Activated T-cell treated with anti-CD3 and anti-CD28 coated beads, Interleukin-2, amount 50 U/mL, for 72 hours (primary cell): ENCODE data around the gene ACSL1. TPM values are rescaled to one million over a fixed set of nuclear protein-coding genes. Genes with fewer than 3 reads are reported as not detected.

Experiments
- ATAC-seq, 2 donors: fragments of 150-1000 bp; cut with Tn5 transposase; replicated peaks in 1 of 2; 2 replicates each; pipeline ENCODE4 v1.10.0; 2021; ENCODE audit warnings: moderate library complexity in 2 of 2, mild to moderate bottlenecking in 1 of 2
- DNase-seq, 2 donors: peaks; one replicate each; pipeline ENCODE4 v3.0.0; 2021 to 2022; ENCODE audit warnings: mixed read lengths in 1 of 2
- H3K27ac Mint-ChIP-seq: one replicate; pipeline ENCODE4 v1.8.0; 2022; ENCODE audit warnings: mild to moderate bottlenecking, moderate library complexity, mixed read lengths
- H3K27me3 Mint-ChIP-seq: one replicate; pipeline ENCODE4 v1.8.0; 2022; ENCODE audit warnings: low read depth, mixed read lengths
- H3K36me3 Mint-ChIP-seq, 2 donors: one replicate each; pipeline ENCODE4 v1.8.0; 2022; ENCODE audit warnings: mixed read lengths in 2 of 2, mild to moderate bottlenecking in 1 of 2; ENCODE audit not compliant: insufficient read depth in 2 of 2
- H3K4me1 Mint-ChIP-seq: one replicate; pipeline ENCODE4 v1.8.0; 2022; ENCODE audit warnings: low read depth, mixed read lengths
- H3K4me3 Mint-ChIP-seq, 2 donors: one replicate each; pipeline ENCODE4 v1.8.0; 2022; ENCODE audit warnings: mild to moderate bottlenecking in 2 of 2, mixed read lengths in 2 of 2, moderate library complexity in 2 of 2
- H3K9me3 Mint-ChIP-seq, 2 donors: one replicate each; pipeline ENCODE4 v1.8.0; 2022; ENCODE audit warnings: mixed read lengths in 2 of 2
- total RNA-seq, 2 donors: library from RNA; stranded (reverse); gene quantifications; one replicate each; pipeline ENCODE4 v1.2.3, GENCODE V29; 2022

The ACSL1 gene, protein sequence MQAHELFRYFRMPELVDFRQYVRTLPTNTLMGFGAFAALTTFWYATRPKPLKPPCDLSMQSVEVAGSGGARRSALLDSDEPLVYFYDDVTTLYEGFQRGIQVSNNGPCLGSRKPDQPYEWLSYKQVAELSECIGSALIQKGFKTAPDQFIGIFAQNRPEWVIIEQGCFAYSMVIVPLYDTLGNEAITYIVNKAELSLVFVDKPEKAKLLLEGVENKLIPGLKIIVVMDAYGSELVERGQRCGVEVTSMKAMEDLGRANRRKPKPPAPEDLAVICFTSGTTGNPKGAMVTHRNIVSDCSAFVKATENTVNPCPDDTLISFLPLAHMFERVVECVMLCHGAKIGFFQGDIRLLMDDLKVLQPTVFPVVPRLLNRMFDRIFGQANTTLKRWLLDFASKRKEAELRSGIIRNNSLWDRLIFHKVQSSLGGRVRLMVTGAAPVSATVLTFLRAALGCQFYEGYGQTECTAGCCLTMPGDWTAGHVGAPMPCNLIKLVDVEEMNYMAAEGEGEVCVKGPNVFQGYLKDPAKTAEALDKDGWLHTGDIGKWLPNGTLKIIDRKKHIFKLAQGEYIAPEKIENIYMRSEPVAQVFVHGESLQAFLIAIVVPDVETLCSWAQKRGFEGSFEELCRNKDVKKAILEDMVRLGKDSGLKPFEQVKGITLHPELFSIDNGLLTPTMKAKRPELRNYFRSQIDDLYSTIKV
- 10 to 100 TPM; 31.3 to 39.5 TPM for total RNA-seq

DNA sequence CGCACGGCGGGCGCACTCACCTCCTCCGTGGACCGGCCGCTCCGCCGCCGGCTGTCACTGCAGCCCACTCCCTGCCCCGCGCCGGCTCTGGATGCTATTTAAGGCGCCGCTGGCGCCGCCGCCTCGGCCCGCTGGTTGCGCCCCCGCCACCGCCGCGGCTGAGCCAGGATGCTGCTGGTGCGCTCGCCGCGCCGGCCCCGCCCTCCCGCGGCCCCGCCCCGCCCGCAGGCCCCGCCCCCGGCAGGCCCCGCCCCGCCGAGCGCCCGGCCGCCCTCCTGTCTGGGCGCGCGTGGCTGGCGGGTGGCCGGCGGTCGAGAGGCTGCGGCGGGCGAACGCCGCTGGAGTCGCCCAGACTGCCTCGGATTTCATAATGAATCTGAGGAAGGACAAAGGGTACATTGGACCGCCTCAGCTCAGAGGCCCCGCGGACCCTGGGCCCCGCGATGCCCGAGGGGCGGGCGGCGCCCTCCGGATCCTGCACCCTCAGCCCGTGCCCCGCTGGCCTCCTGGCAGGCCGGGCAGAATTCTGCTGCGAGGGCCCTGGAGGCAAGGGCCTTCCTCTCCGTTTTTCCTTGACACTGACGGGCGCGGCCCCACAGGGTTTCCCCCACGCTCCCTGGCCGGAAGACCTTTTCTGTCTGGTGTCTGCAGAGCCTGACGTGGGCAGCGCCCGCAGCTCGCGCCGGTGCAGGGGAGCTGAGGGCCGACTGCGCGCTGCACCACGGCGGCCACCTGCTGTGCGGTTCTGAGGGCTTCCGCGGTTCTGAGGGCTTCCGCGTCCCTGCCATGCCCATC is at the start of gene ACSL1:
ACSL1 (minus strand) TSS at position 73 of the 795 bp plus-strand sequence. CDS start 22,454 bp downstream, outside the sequence.
- DNase-seq, result peak; percentile 83
- H3K4me1 Mint-ChIP-seq, result peaks cover 43% of the 10 kb centered on the region
- H3K9me3 Mint-ChIP-seq, result no peaks in the 10 kb centered on the region
- H3K4me3 Mint-ChIP-seq, result peak within 1 kb of the TSS; percentile 97 to 99
- H3K27me3 Mint-ChIP-seq, result no peaks in the 10 kb centered on the region
- H3K36me3 Mint-ChIP-seq, result peaks cover 0 to 2% of the 10 kb centered on the region in 2 donors
- peak; percentile 82 to 83 for ATAC-seq
- peak within 1 kb of the TSS; percentile 96 for H3K27ac Mint-ChIP-seq

DNA sequence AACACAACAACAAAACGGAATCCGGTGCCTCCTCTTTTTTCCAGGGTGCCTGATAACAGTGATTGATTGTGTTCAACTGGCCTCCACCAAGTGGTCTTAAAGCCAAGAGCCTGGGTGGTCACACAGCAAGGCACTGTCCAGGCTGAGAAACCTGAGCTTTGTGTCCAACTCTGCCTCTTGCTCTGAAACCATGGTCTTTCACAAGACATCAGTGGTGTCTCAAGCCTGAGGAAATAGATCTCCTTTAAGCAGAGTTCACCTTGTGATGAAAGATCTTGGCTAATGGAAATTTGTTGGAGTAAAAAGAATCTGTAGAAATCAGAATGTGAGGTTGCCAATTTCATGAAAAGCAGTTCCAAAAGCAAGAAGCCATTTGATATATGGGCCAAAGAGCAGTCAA is 47.3 kb upstream of the ACSL1 start:
- Mint-ChIP-seq H3K9me3 (no peaks in the 10 kb centered on the region), H3K4me1 (no peaks in the 10 kb centered on the region), H3K4me3 (no peak overlapping the region), H3K36me3 (no peaks in the 10 kb centered on the region), H3K27ac (no peak overlapping the region), H3K27me3 (peaks cover 29% of the 10 kb centered on the region)
- no peak for ATAC-seq
- DNase-seq, result no peak

DNA sequence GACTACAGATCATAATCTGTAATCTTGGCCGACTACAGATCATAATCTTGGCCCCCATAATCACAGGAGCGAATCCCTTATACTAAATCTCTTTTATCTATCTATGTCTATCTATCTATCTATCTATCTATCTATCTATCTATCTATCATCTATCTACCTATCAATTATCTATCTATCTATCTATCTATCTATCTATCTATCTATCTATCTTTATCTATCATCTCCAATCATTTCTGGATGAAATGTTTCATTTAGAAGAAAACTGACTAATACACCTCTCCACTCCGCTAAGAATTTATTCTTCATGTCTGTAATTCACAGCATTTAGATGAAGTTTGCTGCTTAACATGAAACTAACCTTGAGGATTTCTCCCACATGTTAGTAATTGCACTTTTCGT is 45.0 kb upstream of the ACSL1 start:
- Mint-ChIP-seq H3K27ac (no peak overlapping the region), H3K4me1 (no peaks in the 10 kb centered on the region), H3K9me3 (no peaks in the 10 kb centered on the region), H3K36me3 (no peaks in the 10 kb centered on the region), H3K27me3 (peaks cover 34% of the 10 kb centered on the region), H3K4me3 (no peak overlapping the region)
- ATAC-seq (no peak), DNase-seq (no peak)

DNA sequence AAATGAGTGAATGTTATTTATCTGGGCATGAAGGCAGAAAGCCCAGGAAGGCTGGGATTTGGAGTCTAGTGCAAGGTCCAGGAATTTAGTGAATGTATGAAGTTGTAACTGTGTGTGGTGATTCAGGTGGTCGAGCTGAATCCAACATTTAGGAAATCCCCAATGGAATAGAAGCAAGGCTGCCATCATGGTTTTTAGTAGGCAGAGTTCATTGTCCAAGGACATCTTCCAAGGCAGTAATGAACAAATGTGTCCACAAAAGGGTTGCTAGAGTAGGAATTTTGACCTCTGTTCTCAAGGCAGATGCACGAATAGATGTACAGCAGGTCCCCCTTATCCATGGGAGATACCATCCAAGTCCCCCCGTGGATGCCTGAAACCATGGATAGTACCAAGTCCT is 42.9 kb upstream of the ACSL1 start:
- H3K4me3 Mint-ChIP-seq, result no peak overlapping the region
- peaks cover 28% of the 10 kb centered on the region for H3K27me3 Mint-ChIP-seq
- no peaks in the 10 kb centered on the region for H3K9me3 Mint-ChIP-seq
- no peak overlapping the region for H3K27ac Mint-ChIP-seq
- H3K4me1 Mint-ChIP-seq, result no peaks in the 10 kb centered on the region
- H3K36me3 Mint-ChIP-seq, result no peaks in the 10 kb centered on the region
- no peak for DNase-seq
- ATAC-seq, result no peak

DNA sequence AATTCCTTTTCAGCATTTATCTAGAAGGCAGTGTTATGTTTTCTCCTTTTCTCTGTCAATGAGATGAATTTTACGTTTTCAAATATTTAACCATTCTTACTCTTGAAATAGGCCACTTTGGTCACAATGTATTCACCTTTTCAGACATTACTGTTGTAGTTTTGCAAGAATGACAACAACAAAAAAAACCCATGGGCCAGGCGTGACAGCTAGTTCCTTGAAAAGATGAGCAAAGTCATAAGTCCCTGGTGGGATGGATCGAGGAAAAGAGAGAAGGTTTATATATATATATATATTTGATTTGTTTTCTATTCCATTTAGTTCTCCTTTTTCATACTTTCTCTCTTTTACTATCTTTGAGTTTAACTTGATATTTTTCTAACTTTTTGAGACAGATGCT is 38.1 kb upstream of the ACSL1 start:
- Mint-ChIP-seq H3K4me3 (no peak overlapping the region), H3K36me3 (no peaks in the 10 kb centered on the region), H3K9me3 (no peaks in the 10 kb centered on the region), H3K27me3 (peaks cover 25% of the 10 kb centered on the region), H3K4me1 (peaks cover 24% of the 10 kb centered on the region), H3K27ac (no peak overlapping the region)
- peak in 1 of 2 donors; percentile 30 for ATAC-seq
- DNase-seq, result no peak

DNA sequence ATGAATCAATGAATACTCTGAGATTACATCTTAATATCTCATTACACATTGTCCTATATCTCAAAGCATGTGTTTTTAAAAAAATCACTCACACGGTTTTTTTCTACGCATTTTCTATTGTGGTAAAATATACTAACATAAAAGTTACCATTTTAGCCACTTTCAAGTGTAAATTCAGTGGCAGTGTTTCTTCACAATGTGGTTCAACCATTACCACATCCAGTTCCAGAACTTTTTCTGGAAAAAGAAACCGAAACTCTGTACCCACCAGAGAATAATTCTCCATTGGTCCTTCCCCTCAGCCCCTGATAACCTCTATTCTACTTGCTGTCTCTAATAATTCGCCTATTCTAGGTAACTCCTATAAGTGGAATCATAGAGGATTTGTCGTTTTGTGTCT is 35.3 kb upstream of the ACSL1 start:
- peaks cover 24% of the 10 kb centered on the region for H3K27me3 Mint-ChIP-seq
- no peaks in the 10 kb centered on the region for H3K36me3 Mint-ChIP-seq
- DNase-seq, result no peak
- ATAC-seq, result peak in 1 of 2 donors; percentile 26
- H3K4me1 Mint-ChIP-seq, result peaks cover 29% of the 10 kb centered on the region
- H3K9me3 Mint-ChIP-seq, result no peaks in the 10 kb centered on the region
- no peak overlapping the region for H3K27ac Mint-ChIP-seq
- peak overlapping the region in 1 of 2 donors; percentile 5 for H3K4me3 Mint-ChIP-seq

DNA sequence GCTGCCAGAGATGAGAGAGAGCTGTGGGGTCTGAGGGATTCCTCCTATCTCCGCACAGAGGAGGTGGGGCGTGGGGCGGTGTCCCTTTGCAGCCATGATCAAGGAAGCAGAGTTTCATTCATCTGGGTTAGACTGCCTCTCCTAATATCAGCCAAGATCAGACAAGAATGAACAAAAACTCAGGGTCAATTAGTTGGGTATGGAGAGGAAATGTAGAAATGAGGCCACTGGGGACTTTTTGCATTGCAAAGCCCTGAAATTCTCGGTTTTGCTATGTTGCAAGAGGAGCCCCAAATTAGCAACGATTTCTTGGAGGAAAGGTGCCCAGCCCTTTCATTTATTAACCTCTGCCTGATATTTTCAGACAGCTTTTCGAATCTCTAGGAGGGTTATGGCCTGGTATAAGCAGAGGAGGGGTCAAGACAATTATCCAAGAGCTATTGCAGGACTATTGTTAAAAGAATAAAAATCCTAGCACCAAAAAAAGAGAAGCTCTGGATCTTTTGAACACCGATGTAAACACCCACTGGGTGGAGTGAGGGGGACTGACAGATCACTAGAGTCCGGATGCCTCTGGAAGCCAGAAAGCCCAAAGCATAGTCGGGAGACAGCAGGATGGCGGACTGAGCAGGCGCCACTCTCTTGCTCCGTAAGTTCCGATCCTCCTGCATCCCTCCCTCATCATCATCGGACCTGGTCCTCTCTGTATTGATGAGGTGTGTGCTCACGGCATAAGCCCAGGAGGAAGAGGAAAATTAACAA is 34.4 kb upstream of the ACSL1 start:
- Mint-ChIP-seq H3K27me3 (peaks cover 27% of the 10 kb centered on the region), H3K27ac (no peak overlapping the region), H3K4me3 (peak overlapping the region; percentile 8 to 45), H3K4me1 (peaks cover 35% of the 10 kb centered on the region), H3K36me3 (no peaks in the 10 kb centered on the region), H3K9me3 (no peaks in the 10 kb centered on the region)
- DNase-seq (no peak), ATAC-seq (peak in 1 of 2 donors; percentile 35)

DNA sequence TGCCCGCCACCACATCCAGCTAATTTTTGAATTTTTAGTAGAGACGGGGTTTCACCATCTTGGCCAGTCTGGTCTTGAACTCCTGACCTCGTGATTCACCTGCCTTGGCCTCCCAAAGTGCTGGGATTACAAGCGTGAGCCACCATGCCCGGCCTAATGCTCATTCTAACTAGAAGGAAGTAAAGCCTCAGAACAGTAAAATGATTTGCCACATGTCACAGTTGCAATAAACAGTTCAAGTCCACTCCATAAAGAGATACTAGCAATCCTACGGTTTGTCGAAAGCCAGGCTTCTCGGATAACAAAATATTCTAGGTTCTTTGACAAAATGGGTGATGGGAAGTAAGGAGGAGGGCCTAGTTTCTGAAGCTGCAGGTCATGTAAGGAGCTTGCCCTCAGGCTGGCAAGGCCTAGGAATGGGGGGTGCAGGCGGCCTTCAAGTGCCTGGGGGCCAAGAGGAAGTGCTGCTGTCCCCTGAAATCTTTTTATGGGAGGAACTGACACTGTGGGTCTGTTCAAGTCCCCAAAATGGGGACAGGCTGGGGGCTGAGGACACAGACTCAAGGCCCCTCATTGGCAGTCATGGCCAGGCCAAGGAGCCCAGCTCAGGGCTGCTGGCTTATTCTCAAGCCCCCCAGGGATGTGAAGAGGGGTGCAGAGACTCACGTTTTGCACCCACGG is 31.8 kb upstream of the ACSL1 start:
- peaks cover 54% of the 10 kb centered on the region for H3K4me1 Mint-ChIP-seq
- H3K36me3 Mint-ChIP-seq, result no peaks in the 10 kb centered on the region
- no peak overlapping the region for H3K4me3 Mint-ChIP-seq
- H3K27me3 Mint-ChIP-seq, result peaks cover 21% of the 10 kb centered on the region
- no peaks in the 10 kb centered on the region for H3K9me3 Mint-ChIP-seq
- DNase-seq, result no peak
- no peak overlapping the region for H3K27ac Mint-ChIP-seq
- ATAC-seq, result no peak

DNA sequence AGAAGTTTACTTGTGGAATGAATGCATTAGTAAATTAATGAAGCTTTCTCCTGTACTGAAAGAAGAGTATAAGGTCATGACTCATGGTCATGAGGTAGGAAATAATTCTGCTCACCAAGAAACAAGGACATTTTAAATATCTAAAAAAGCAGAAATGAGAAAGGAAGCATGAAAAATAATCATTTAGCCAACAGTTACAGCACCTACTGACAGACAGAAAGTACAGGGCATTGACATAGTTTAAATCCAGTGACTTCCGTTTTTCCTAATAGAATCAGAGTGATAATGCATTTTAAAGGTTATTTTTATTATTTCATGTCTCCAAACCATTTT is 30.5 kb upstream of the ACSL1 start:
- H3K9me3 Mint-ChIP-seq, result no peaks in the 10 kb centered on the region
- H3K27ac Mint-ChIP-seq, result no peak overlapping the region
- H3K36me3 Mint-ChIP-seq, result no peaks in the 10 kb centered on the region
- H3K27me3 Mint-ChIP-seq, result peaks cover 21% of the 10 kb centered on the region
- no peak for DNase-seq
- no peak for ATAC-seq
- H3K4me3 Mint-ChIP-seq, result no peak overlapping the region
- peaks cover 51% of the 10 kb centered on the region for H3K4me1 Mint-ChIP-seq

DNA sequence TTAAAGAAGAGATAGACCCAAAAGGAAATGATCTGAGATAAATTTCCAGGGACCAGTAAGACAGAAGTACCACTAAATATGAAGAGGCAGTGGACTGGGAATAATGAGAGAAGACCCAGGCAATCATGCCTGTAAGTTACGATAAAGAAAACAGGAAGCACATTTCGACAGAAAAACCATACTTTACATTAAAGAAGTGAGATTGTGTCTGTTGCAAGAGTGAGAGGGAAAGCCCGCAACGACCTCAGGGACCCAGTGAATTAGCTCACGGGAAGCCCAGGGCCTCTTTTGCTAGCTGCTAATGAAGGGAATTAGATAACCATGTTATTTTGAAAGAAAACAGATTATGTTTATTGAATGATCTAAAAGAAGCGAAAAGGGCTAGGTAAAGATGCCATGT is 28.9 kb upstream of the ACSL1 start:
- Mint-ChIP-seq H3K4me1 (peaks cover 38% of the 10 kb centered on the region), H3K9me3 (no peaks in the 10 kb centered on the region), H3K27me3 (peaks cover 17% of the 10 kb centered on the region), H3K27ac (peak overlapping the region; percentile 86), H3K36me3 (no peaks in the 10 kb centered on the region), H3K4me3 (peak overlapping the region; percentile 47 to 82)
- DNase-seq (peak; percentile 23 to 30), ATAC-seq (no peak)

DNA sequence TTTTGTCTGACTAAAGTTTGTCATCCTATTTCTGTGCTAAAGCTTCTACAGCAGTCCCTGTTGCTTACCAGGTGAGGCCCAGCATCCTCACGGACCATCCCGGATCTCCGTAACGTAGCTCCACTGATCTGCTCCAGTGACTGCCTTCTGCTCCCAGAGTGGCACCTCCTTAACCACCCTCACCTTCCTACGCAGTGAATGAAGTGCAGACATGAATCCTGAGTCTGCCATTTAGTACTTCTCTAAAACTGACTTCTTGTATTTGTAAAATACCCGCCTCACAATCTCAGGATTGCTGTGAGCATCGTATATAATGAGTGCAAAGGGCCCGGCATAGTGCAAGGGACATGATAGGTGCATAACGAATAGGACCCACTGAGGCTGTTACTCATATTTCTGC is 27.7 kb upstream of the ACSL1 start:
- Mint-ChIP-seq H3K4me1 (peaks cover 43% of the 10 kb centered on the region), H3K27ac (no peak overlapping the region), H3K4me3 (no peak overlapping the region), H3K27me3 (peaks cover 11% of the 10 kb centered on the region), H3K36me3 (no peaks in the 10 kb centered on the region), H3K9me3 (no peaks in the 10 kb centered on the region)
- no peak for DNase-seq
- no peak for ATAC-seq

DNA sequence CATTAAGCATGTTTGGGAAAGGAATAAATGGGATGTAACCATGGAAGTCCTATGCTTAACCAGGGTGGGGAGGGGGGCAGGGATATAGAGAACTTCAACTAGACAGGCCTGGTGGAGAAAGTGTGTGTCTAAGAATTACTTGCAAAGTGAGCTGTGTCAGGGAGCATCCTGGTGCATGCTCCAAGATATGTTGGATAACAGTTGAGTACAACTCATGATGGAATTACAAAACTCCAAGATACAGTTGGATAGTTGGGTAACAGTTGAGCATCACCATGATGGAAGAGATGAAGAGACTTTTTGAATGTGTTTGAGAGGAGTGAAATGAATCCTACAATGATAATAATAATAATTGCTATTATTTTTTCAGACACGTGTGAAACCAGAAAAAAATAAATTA is 26.1 kb upstream of the ACSL1 start:
- peaks cover 12% of the 10 kb centered on the region for H3K27me3 Mint-ChIP-seq
- H3K4me3 Mint-ChIP-seq, result no peak overlapping the region
- H3K9me3 Mint-ChIP-seq, result no peaks in the 10 kb centered on the region
- H3K4me1 Mint-ChIP-seq, result peaks cover 52% of the 10 kb centered on the region
- DNase-seq (no peak), ATAC-seq (no peak)
- H3K36me3 Mint-ChIP-seq, result no peaks in the 10 kb centered on the region
- no peak overlapping the region for H3K27ac Mint-ChIP-seq
